22Rv1 (cell line): Measurements from ENCODE around the gene NEUROG2.

Experiments used
- CTCF ChIP-seq: fragments of 450-650 bp; IDR thresholded peaks from 2 replicates; pipeline ENCODE4 v1.5.1; 2017; ENCODE audit warnings: mild to moderate bottlenecking
- ZFX ChIP-seq: fragments of 450-650 bp; IDR thresholded peaks from 2 replicates; pipeline ENCODE4 v1.6.1; 2017; ENCODE audit warnings: antibody characterized with exemption, borderline replicate concordance

- TF ChIP-seq CTCF (no peak), ZFX (no peak)
Measured at GRCh38 chr4:112562254-112562879, 46.4 kb upstream of the NEUROG2 start.
